Measurements from ENCODE around the gene IGF1.

- TF ChIP-seq CTCF (IDR thresholded peaks at IDR 0.05) (no peak), POLR2A (IDR thresholded peaks at IDR 0.05) (no peak)
Measured at GRCh38 chr12:102430661-102431060, 49.7 kb downstream of the IGF1 start.

Measured in adrenal gland (tissue), 5 donors.